ENCODE measurements around the gene ALDH1A2.

GRCh38 chr15:58003810-58004209 lies 61.7 kb downstream of the ALDH1A2 start:
- TF ChIP-seq SUZ12 (IDR thresholded peaks at IDR 0.05; ENCODE audit: extremely low read depth, insufficient read depth, insufficient read length) = no peak
- TF ChIP-seq ZNF274 (IDR thresholded peaks at IDR 0.05; ENCODE audit: low read depth, low read length) = no peak
